ENCODE results near the gene ABHD14A. TPM values are rescaled to one million over a fixed set of nuclear protein-coding genes. Genes with fewer than 3 reads are reported as not detected.

Gene ABHD14A
- total RNA-seq, 6 experiments from 2014 or later, result 10.5 to 13.2 (median 11.0) TPM

DNA sequence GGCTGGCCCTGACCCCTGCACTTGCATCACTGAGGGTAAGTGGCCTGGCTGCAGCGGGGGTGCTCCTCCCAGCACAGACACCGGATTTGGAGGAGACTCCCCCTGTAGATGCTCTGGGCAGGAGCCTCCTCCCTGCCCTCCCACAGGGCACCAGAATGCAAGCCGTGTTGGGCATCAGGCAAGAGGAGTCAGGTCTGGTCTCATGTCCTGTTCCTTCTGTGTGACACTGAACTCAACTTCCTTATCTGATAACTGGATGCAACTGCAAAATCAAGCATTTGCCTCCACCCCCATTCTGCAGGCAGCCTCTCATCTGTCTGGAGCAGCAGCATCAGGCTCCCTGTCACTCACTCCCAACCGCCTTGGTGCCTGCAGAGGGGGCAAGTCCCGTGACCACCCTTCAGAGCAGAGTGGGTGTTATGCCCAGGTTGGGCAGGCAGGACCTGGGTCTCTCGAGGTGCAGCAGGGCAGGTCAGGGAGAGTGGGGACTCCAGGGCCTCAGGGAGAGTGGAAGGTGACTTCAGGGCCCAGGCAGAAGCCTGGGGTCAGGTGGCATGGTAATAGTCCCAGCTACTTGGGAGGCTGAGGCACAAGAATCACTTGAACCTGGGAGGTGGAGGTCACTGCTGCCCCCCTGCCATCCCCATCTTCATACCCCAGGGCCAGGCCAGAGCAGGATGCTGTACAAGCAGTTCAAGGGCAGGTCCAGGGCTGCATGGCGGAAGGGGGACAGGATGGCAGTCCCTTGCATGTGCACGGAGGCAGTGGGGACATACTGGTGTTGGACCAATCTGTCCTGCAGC, 31.4 kb downstream of the ABHD14A start:
- Mint-ChIP-seq H3K27ac (peak overlapping the region; percentile 58), H3K4me1 (ENCODE audit: low read depth) (peaks cover 20% of the 10 kb centered on the region), H3K36me3 (ENCODE audit: low read depth) (no peaks in the 10 kb centered on the region), H3K27me3 (ENCODE audit: insufficient read depth) (peaks cover 5% of the 10 kb centered on the region), H3K4me3 (peak overlapping the region; percentile 32), H3K9me3 (no peaks in the 10 kb centered on the region)
- TF ChIP-seq CTCF (IDR thresholded peaks at IDR 0.05), result no peak
- DNase-seq, result no peak

DNA sequence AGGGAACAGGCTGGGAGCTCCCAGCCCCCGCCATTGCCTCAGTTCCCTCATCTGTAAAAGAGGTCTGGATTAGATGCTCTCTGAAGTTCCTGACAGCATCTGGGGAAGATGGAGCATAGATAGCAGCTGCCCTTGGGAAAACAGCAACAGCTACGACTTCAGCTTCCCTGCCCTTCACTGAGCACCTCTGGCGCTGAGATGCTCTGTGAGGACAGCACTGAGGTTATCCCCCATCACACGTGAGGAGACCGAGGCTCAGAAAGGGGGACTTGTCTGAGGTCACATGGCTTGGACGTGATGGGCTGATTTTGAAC, 31.9 kb downstream of the ABHD14A start:
- TF ChIP-seq CTCF (IDR thresholded peaks at IDR 0.05), result no peak
- H3K4me3 Mint-ChIP-seq, result no peak overlapping the region
- no peaks in the 10 kb centered on the region for H3K36me3 Mint-ChIP-seq (ENCODE audit: low read depth)
- no peak overlapping the region for H3K27ac Mint-ChIP-seq
- DNase-seq, result no peak
- H3K9me3 Mint-ChIP-seq, result no peaks in the 10 kb centered on the region
- peaks cover 20% of the 10 kb centered on the region for H3K4me1 Mint-ChIP-seq (ENCODE audit: low read depth)
- H3K27me3 Mint-ChIP-seq (ENCODE audit: insufficient read depth), result peaks cover 5% of the 10 kb centered on the region

- Mint-ChIP-seq H3K9me3 (no peaks in the 10 kb centered on the region), H3K27me3 (ENCODE audit: insufficient read depth) (peaks cover 5% of the 10 kb centered on the region), H3K4me1 (ENCODE audit: low read depth) (peaks cover 20% of the 10 kb centered on the region), H3K36me3 (ENCODE audit: low read depth) (no peaks in the 10 kb centered on the region), H3K4me3 (no peak overlapping the region), H3K27ac (no peak overlapping the region)
- DNase-seq, result no peak
- no peak for TF ChIP-seq CTCF (IDR thresholded peaks at IDR 0.05)
These were observed 32.4 kb downstream of the ABHD14A start for GRCh38 chr3:52007291-52007690.

DNA sequence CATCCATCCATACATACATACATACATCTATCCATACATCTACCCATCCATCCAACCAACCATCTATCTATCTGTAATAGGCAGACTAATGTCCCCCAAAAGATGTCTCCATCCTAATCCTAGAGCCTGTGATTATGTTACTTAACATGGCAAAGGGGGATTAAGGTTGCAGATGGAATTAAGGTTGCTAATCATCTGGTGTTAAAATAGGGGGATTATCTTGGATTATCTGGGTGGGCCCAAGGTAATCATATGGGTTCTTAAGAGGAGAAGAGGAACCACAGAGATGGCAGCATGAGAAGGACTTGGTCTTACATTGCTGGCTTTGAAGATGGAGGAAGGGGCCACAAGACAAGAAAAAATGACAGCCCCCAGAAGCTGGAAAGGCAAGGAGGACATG, 35.6 kb downstream of the ABHD14A start:
- no peak for TF ChIP-seq CTCF (IDR thresholded peaks at IDR 0.05)
- Mint-ChIP-seq H3K4me3 (no peak overlapping the region), H3K4me1 (ENCODE audit: low read depth) (peaks cover 9% of the 10 kb centered on the region), H3K27me3 (ENCODE audit: insufficient read depth) (peaks cover 2% of the 10 kb centered on the region), H3K9me3 (no peaks in the 10 kb centered on the region), H3K36me3 (ENCODE audit: low read depth) (no peaks in the 10 kb centered on the region), H3K27ac (no peak overlapping the region)
- DNase-seq, result no peak

DNA sequence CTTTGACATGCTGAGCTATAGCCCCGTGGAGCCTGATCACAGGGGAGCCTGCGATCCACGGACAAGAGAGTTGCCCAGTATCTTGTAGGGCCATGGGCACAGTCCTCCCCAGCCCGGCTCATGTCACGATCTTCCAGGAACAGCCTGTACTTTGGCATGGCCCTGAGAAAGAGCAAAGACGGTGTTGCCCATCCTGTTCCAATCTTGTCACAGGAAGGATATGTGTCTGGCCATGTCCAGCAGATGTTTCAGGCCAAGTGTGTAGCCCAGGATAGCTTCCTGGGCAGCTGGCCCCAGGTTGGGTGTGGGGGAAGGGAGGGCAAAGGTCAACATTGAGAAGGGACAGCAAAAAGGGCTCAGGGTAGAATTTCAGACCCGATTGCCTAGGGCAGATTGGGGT, 37.8 kb downstream of the ABHD14A start:
- H3K4me1 Mint-ChIP-seq (ENCODE audit: low read depth), result peaks cover 5% of the 10 kb centered on the region; the same call in 1 of the 2 replicates
- no peaks in the 10 kb centered on the region for H3K9me3 Mint-ChIP-seq
- no peak for TF ChIP-seq CTCF (IDR thresholded peaks at IDR 0.05)
- H3K36me3 Mint-ChIP-seq (ENCODE audit: low read depth), result no peaks in the 10 kb centered on the region
- no peak for DNase-seq
- peaks cover 3% of the 10 kb centered on the region for H3K27me3 Mint-ChIP-seq (ENCODE audit: insufficient read depth)
- no peak overlapping the region for H3K27ac Mint-ChIP-seq
- no peak overlapping the region for H3K4me3 Mint-ChIP-seq

All from HFFc6 (cell line).